Right ventricle myocardium inferior (tissue), 1 donor: ENCODE data around the gene DHRS4L2. TPM values are rescaled to one million over a fixed set of nuclear protein-coding genes. Genes with fewer than 3 reads are reported as not detected.
"Not testable (repeated sequence)": the region's sequence is repeated elsewhere in the genome, so short reads cannot be mapped to it uniquely, and the experiment has no call there.

ENCODE experiments used
- ATAC-seq: fragments of 200-7000 bp; cut with Tn5 transposase; one replicate; pipeline ENCODE4 v1.9.1; 2020; ENCODE audit warnings: mild to moderate bottlenecking, moderate library complexity
- DNase-seq: peaks from one replicate; pipeline ENCODE4 v3.0.0; 2021; ENCODE audit errors: missing footprints
- intact Hi-C: fragments of 100-400 bp; cut with DNase I; formaldehyde crosslinking; loops from one replicate; pipeline ENCODE4 v1.11.0; 2022
- total RNA-seq: library from RNA; stranded (reverse); fragmentation: NEBNext Ultra II Directional; extraction: Animal tissue kit (Norgen Biotek cat#: 25700); gene quantifications from one replicate; pipeline ENCODE4 v1.2.1, GENCODE V29; 2021
- donor health status: DM: no; HTN: yes; CAD: no; lungs with severe emphysema.

Gene DHRS4L2
- total RNA-seq, 1 donor from 2014 or later, result 16.3 TPM

- peak; percentile 37 for ATAC-seq
- intact Hi-C loops, result not testable (repeated sequence)
Measured at GRCh38 chr14:23969130-23969480, 19.6 kb upstream of the DHRS4L2 start.

GRCh38 chr14:23969481-23970282 is 19.0 kb upstream of the DHRS4L2 start:
- intact Hi-C loops, result not testable (repeated sequence)
- DNase-seq, result peak; percentile 74
- peak; percentile 90 for ATAC-seq

More at GRCh38 chr14:23969130-23969480, 19.6 kb upstream of the DHRS4L2 start:
- DNase-seq, result not testable (repeated sequence)

GRCh38 chr14:23970283-23970659 is 18.5 kb upstream of the DHRS4L2 start:
- ATAC-seq, intact Hi-C loops, DNase-seq: not testable (repeated sequence)

- intact Hi-C loops, ATAC-seq, DNase-seq: not testable (repeated sequence)
Measured at GRCh38 chr14:23973178-23973577, 15.6 kb upstream of the DHRS4L2 start.

- intact Hi-C loops, ATAC-seq, DNase-seq: not testable (repeated sequence)
Measured at GRCh38 chr14:23974041-23974440, 14.7 kb upstream of the DHRS4L2 start.

- DNase-seq, intact Hi-C loops: not testable (repeated sequence)
- peak; percentile 73 for ATAC-seq
Measured at GRCh38 chr14:23977208-23977607, 11.5 kb upstream of the DHRS4L2 start.

- DNase-seq, ATAC-seq, intact Hi-C loops: not testable (repeated sequence)
Measured at GRCh38 chr14:23981951-23982813, 6.5 kb upstream of the DHRS4L2 start.

- DNase-seq (no peak), ATAC-seq (peak; percentile 78)
- intact Hi-C loops, result loop anchor here (5.0 kb wide), 1 partner anchor 52 kb away; no protein-coding TSS in a partner anchor
Measured at GRCh38 chr14:23984891-23985602, 3.7 kb upstream of the DHRS4L2 start.

GRCh38 chr14:23988223-23988606 is 514 bp upstream of the DHRS4L2 start:
- ATAC-seq, DNase-seq: not testable (repeated sequence)
- intact Hi-C loops, result loop anchor here (5.0 kb wide), 1 partner anchor 49 kb away; no protein-coding TSS in a partner anchor

GRCh38 chr14:23989734-23990445 is 1.2 kb downstream of the DHRS4L2 start:
- ATAC-seq, DNase-seq: not testable (repeated sequence)
- intact Hi-C loops, result loop anchor here (5.0 kb wide), 1 partner anchor 47 kb away; no protein-coding TSS in a partner anchor

GRCh38 chr14:23990961-23991360 is 2.2 kb downstream of the DHRS4L2 start:
- ATAC-seq, DNase-seq, intact Hi-C loops: not testable (repeated sequence)

GRCh38 chr14:23993042-23993441 is 4.3 kb downstream of the DHRS4L2 start:
- ATAC-seq, DNase-seq, intact Hi-C loops: not testable (repeated sequence)

GRCh38 chr14:23996009-23996408 is 7.3 kb downstream of the DHRS4L2 start:
- ATAC-seq, DNase-seq, intact Hi-C loops: not testable (repeated sequence)

- intact Hi-C loops, DNase-seq, ATAC-seq: not testable (repeated sequence)
Measured at GRCh38 chr14:23996825-23997224, 8.1 kb downstream of the DHRS4L2 start.

- ATAC-seq, intact Hi-C loops, DNase-seq: not testable (repeated sequence)
Measured at GRCh38 chr14:23999640-24000039, 10.9 kb downstream of the DHRS4L2 start.

GRCh38 chr14:24001078-24001477 is 12.3 kb downstream of the DHRS4L2 start:
- DNase-seq, ATAC-seq, intact Hi-C loops: not testable (repeated sequence)

GRCh38 chr14:24001679-24002078 is 12.9 kb downstream of the DHRS4L2 start:
- intact Hi-C loops, DNase-seq, ATAC-seq: not testable (repeated sequence)

GRCh38 chr14:24006471-24006816 is 17.7 kb downstream of the DHRS4L2 start:
- ATAC-seq, result peak; percentile 55
- intact Hi-C loops, DNase-seq: not testable (repeated sequence)
